SK-N-MC (cell line): ENCODE data around the gene FAM20B.

Experiments used
- EZH2 ChIP-seq: fragments of 200-600 bp; sonication (generic); IDR thresholded peaks from one replicate; pipeline ENCODE4 v1.6.1; 2017; ENCODE audit warnings: antibody characterized with exemption
- FOXP2 ChIP-seq: optimal IDR thresholded peaks from 2 replicates; pipeline ENCODE3; 2011; ENCODE audit warnings: mild to moderate bottlenecking, moderate library complexity; ENCODE audit not compliant: insufficient read depth; ENCODE audit errors: extremely low read length, control extremely low read depth
- POLR2AphosphoS5 ChIP-seq: IDR thresholded peaks from 2 replicates; pipeline ENCODE4 v1.6.1; 2012; ENCODE audit warnings: mild to moderate bottlenecking, low read depth, low read length, borderline replicate concordance

DNA sequence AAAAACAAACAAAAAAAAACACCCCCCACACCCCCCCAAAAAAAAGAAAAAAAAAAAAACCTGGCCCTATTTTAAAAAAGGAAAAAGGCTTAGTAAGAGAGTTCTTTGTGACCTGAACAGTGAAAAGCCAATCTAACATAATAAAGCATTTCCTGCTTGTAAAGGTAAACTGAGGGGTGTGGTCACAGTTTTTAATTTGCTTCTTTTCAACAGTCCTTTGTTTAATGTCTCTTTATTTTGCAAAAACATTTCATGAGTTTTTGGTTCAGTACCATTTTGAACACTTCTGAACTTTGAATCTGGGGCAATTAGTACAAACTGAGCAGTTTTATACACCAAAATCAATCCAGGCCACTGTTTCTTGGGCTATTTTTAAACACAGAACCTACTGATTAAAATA, 93.8 kb downstream of the FAM20B start:
- TF ChIP-seq POLR2AphosphoS5 (no peak), EZH2 (no peak), FOXP2 (no peak)
